H9 (cell line): ENCODE measurements around the gene DDO. TPM values are rescaled to one million over a fixed set of nuclear protein-coding genes. Genes with fewer than 3 reads are reported as not detected.

Source experiments
- DNase-seq: peaks from one replicate; pipeline ENCODE4 v3.0.0-alpha.2; 2017
- H2AFZ ChIP-seq: one replicate; pipeline ENCODE4 v1.6.1; 2013; ENCODE audit warnings: mild to moderate bottlenecking, low read length, control low read depth, moderate library complexity
- H2AK5ac ChIP-seq: 2 replicates; pipeline ENCODE4 v1.6.1; 2013; ENCODE audit warnings: low read length, control low read depth, mixed read lengths; ENCODE audit not compliant: insufficient read length
- H2BK120ac ChIP-seq: one replicate; pipeline ENCODE4 v1.6.1; 2013; ENCODE audit warnings: low read depth, mild to moderate bottlenecking, low read length, control low read depth, inconsistent platforms; ENCODE audit not compliant: poor library complexity, severe bottlenecking
- H2BK12ac ChIP-seq: 2 replicates; pipeline ENCODE4 v1.6.1; 2013; ENCODE audit warnings: low read length, control low read depth, mixed read lengths, low read depth; ENCODE audit not compliant: insufficient read length
- H2BK15ac ChIP-seq: 2 replicates; pipeline ENCODE4 v1.6.1; 2013; ENCODE audit warnings: low read depth, low read length, control low read depth
- H2BK20ac ChIP-seq: one replicate; pipeline ENCODE4 v1.6.1; 2013; ENCODE audit warnings: low read depth, mild to moderate bottlenecking, low read length, control low read depth, inconsistent platforms; ENCODE audit not compliant: poor library complexity, severe bottlenecking
- H2BK5ac ChIP-seq: 2 replicates; pipeline ENCODE4 v1.6.1; 2013; ENCODE audit warnings: low read length, control low read depth, mixed read lengths; ENCODE audit not compliant: insufficient read length
- H3K14ac ChIP-seq: 2 replicates; pipeline ENCODE4 v1.6.1; 2013; ENCODE audit warnings: low read length, control low read depth; ENCODE audit not compliant: insufficient read depth
- H3K18ac ChIP-seq: 2 replicates; pipeline ENCODE4 v1.6.1; 2013; ENCODE audit warnings: low read depth, mild to moderate bottlenecking, mixed read lengths, low read length, control low read depth; ENCODE audit not compliant: insufficient read length
- H3K23ac ChIP-seq: 2 replicates; pipeline ENCODE4 v1.6.1; 2013; ENCODE audit warnings: low read length, control low read depth, mixed read lengths, low read depth; ENCODE audit not compliant: insufficient read length
- H3K23me2 ChIP-seq: 2 replicates; pipeline ENCODE4 v1.6.1; 2013; ENCODE audit warnings: low read depth, mild to moderate bottlenecking, mixed read lengths, low read length, control low read depth; ENCODE audit not compliant: insufficient read length, poor library complexity, severe bottlenecking
- H3K27ac ChIP-seq: 2 replicates; pipeline ENCODE4 v1.5.1; 2013; ENCODE audit warnings: low read length, control low read depth, mixed read lengths, low read depth; ENCODE audit not compliant: insufficient read length
- H3K27me3 ChIP-seq: 2 replicates; pipeline ENCODE4 v1.6.1; 2013; ENCODE audit warnings: low read length, control low read depth, inconsistent platforms; ENCODE audit not compliant: insufficient read depth
- H3K4ac ChIP-seq: 2 replicates; pipeline ENCODE4 v1.6.1; 2013; ENCODE audit warnings: low read depth, mild to moderate bottlenecking, control low read depth, inconsistent platforms, low read length, moderate library complexity
- H3K4me1 ChIP-seq: 2 replicates; pipeline ENCODE4 v1.6.1; 2013; ENCODE audit warnings: low read length, control low read depth, inconsistent platforms; ENCODE audit not compliant: insufficient read depth
- H3K4me2 ChIP-seq: 2 replicates; pipeline ENCODE4 v1.6.1; 2013; ENCODE audit warnings: low read length, control low read depth, mixed read lengths; ENCODE audit not compliant: insufficient read length, insufficient read depth
- H3K56ac ChIP-seq: 2 replicates; pipeline ENCODE4 v1.6.1; 2013; ENCODE audit warnings: low read depth, mild to moderate bottlenecking, mixed read lengths, low read length, control low read depth; ENCODE audit not compliant: insufficient read length
- H3K79me1 ChIP-seq: 2 replicates; pipeline ENCODE4 v1.6.1; 2013; ENCODE audit warnings: low read depth, mild to moderate bottlenecking, moderate library complexity, low read length, control low read depth, inconsistent platforms; ENCODE audit not compliant: insufficient read depth, poor library complexity, severe bottlenecking
- H3K79me2 ChIP-seq: 2 replicates; pipeline ENCODE4 v1.6.1; 2013; ENCODE audit warnings: low read length, control low read depth, inconsistent platforms; ENCODE audit not compliant: insufficient read depth
- H3K9ac ChIP-seq: 2 replicates; pipeline ENCODE4 v1.6.1; 2013; ENCODE audit warnings: low read length, control low read depth, mixed read lengths; ENCODE audit not compliant: insufficient read length; ENCODE audit errors: extremely low read depth
- H3K9me3 ChIP-seq: one replicate; pipeline ENCODE4 v1.6.1; 2013; ENCODE audit warnings: low read depth, low read length, inconsistent platforms; ENCODE audit not compliant: control insufficient read depth
- H3T11ph ChIP-seq: one replicate; pipeline ENCODE4 v1.6.1; 2013; ENCODE audit warnings: mild to moderate bottlenecking, low read length, control low read depth, inconsistent platforms
- H4K20me1 ChIP-seq: one replicate; pipeline ENCODE4 v1.6.1; 2013; ENCODE audit not compliant: control insufficient read depth, insufficient read length, insufficient read depth
- H4K5ac ChIP-seq: 2 replicates; pipeline ENCODE4 v1.6.1; 2013; ENCODE audit warnings: low read depth, mild to moderate bottlenecking, mixed read lengths, low read length, control low read depth; ENCODE audit not compliant: insufficient read length
- H4K8ac ChIP-seq: replicated peaks from 2 replicates; pipeline ENCODE4 v1.6.1; 2013; ENCODE audit warnings: low read length, control low read depth, mixed read lengths, low read depth; ENCODE audit not compliant: insufficient read length
- H4K91ac ChIP-seq: 2 replicates; pipeline ENCODE4 v1.6.1; 2013; ENCODE audit warnings: low read depth, mild to moderate bottlenecking, moderate library complexity, mixed read lengths, low read length, control low read depth; ENCODE audit not compliant: insufficient read length
- H3K27ac Mint-ChIP-seq, 3 experiments: 2 replicates in 2 of 3; 3 replicates in 1 of 3; pipeline ENCODE4 v1.8.0; 2020 to 2021; ENCODE audit warnings: mixed read lengths in 3 of 3, mild to moderate bottlenecking in 1 of 3, moderate library complexity in 1 of 3
- H3K27me3 Mint-ChIP-seq: 2 replicates; pipeline ENCODE4 v1.8.0; 2021; ENCODE audit warnings: low read depth, mild to moderate bottlenecking, moderate library complexity, mixed read lengths
- H3K36me3 Mint-ChIP-seq, 3 experiments: 2 replicates in 2 of 3; 3 replicates in 1 of 3; pipeline ENCODE4 v1.8.0; 2020 to 2021; ENCODE audit warnings: low read depth in 3 of 3, mixed read lengths in 3 of 3; ENCODE audit not compliant: insufficient read depth in 1 of 3
- H3K4me1 Mint-ChIP-seq, 2 experiments: 2 replicates each; pipeline ENCODE4 v1.8.0; 2020; ENCODE audit warnings: mixed read lengths in 2 of 2
- H3K4me3 Mint-ChIP-seq, 2 experiments: 2 replicates in 1 of 2; 3 replicates in 1 of 2; pipeline ENCODE4 v1.8.0; 2020 to 2021; ENCODE audit warnings: mild to moderate bottlenecking in 2 of 2, mixed read lengths in 2 of 2, moderate library complexity in 1 of 2
- H3K9me3 Mint-ChIP-seq, 2 experiments: 2 replicates in 1 of 2; 3 replicates in 1 of 2; pipeline ENCODE4 v1.8.0; 2020; ENCODE audit warnings: mild to moderate bottlenecking in 2 of 2, mixed read lengths in 2 of 2, moderate library complexity in 1 of 2
- WGBS: extraction: QIAGEN DNeasy Blood & Tissue Kit; methylation state at CpG from one replicate; pipeline ENCODE4 v1.1.7; 2013; ENCODE audit warnings: missing lambda C conversion rate, low lambda C conversion rate, mixed read lengths; ENCODE audit not compliant: insufficient read length; ENCODE audit errors: extremely low coverage; 5-methylcytosine and 5-hydroxymethylcytosine counted together
- total RNA-seq: library from RNA; stranded (reverse); gene quantifications from 2 replicates; pipeline ENCODE4 v1.2.1, GENCODE V29; 2021
- TF ChIP-seq, protein P1 (sequence below): fragments of 200-600 bp; sonication (generic); conservative IDR thresholded peaks from 3 replicates; pipeline ENCODE4 v1.8.0; 2021; ENCODE audit warnings: antibody characterized with exemption, mild to moderate bottlenecking

The DDO gene
- total RNA-seq, 1 experiment from 2014 or later: not detected

- Histone ChIP-seq H3K18ac (no peak overlapping the region), H3K4me2 (no peak overlapping the region), H3K4ac (no peak overlapping the region), H2BK5ac (no peak overlapping the region), H2BK12ac (no peak overlapping the region), H2AFZ (no peak overlapping the region), H3K27ac (no peak overlapping the region), H4K20me1 (no peaks in the 10 kb centered on the region), H2BK120ac (no peak overlapping the region), H2BK20ac (no peak overlapping the region), H3K56ac (no peak overlapping the region), H3K79me1 (no peaks in the 10 kb centered on the region), H3K23ac (no peak overlapping the region), H3K4me1 (no peaks in the 10 kb centered on the region; the same call in 1 of the 2 replicates), H3K23me2 (no peaks in the 10 kb centered on the region), H3K27me3 (no peaks in the 10 kb centered on the region), H2BK15ac (no peak overlapping the region), H3K9me3 (no peaks in the 10 kb centered on the region), H3K14ac (no peak overlapping the region), H3K79me2 (no peaks in the 10 kb centered on the region), H4K91ac (no peak overlapping the region), H4K8ac (no peak overlapping the region), H4K5ac (no peak overlapping the region), H3T11ph (no peak overlapping the region), H2AK5ac (no peak overlapping the region), H3K9ac (no peak overlapping the region)
- no peaks in the 10 kb centered on the region for H3K27me3 Mint-ChIP-seq
- H3K27ac Mint-ChIP-seq: no peak overlapping the region
- H3K4me1 Mint-ChIP-seq: no peaks in the 10 kb centered on the region
- TF ChIP-seq, protein P1, sequence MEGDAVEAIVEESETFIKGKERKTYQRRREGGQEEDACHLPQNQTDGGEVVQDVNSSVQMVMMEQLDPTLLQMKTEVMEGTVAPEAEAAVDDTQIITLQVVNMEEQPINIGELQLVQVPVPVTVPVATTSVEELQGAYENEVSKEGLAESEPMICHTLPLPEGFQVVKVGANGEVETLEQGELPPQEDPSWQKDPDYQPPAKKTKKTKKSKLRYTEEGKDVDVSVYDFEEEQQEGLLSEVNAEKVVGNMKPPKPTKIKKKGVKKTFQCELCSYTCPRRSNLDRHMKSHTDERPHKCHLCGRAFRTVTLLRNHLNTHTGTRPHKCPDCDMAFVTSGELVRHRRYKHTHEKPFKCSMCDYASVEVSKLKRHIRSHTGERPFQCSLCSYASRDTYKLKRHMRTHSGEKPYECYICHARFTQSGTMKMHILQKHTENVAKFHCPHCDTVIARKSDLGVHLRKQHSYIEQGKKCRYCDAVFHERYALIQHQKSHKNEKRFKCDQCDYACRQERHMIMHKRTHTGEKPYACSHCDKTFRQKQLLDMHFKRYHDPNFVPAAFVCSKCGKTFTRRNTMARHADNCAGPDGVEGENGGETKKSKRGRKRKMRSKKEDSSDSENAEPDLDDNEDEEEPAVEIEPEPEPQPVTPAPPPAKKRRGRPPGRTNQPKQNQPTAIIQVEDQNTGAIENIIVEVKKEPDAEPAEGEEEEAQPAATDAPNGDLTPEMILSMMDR: no peak
- no CpG with 5 or more reads among the region's 5 CpGs for WGBS
- peaks cover 0 to 8% of the 10 kb centered on the region in 2 experiments; a peak in 3 of 5 replicates for H3K9me3 Mint-ChIP-seq
- no peaks in the 10 kb centered on the region for H3K36me3 Mint-ChIP-seq
- H3K4me3 Mint-ChIP-seq: no peak overlapping the region
- no peak for DNase-seq
These were observed 24.0 kb upstream of the DDO start for GRCh38 chr6:110439356-110439755.
